ENCODE results near the gene BCAS4. TPM values are rescaled to one million over a fixed set of nuclear protein-coding genes. Genes with fewer than 3 reads are reported as not detected.

The BCAS4 gene
- total RNA-seq, 1 experiment from 2014 or later, result 29.9 TPM

GRCh38 chr20:50866036-50866685 lies 71.3 kb downstream of the BCAS4 start:
- no peaks in the 10 kb centered on the region for H3K27me3 Mint-ChIP-seq (ENCODE audit: insufficient read depth, unreplicated experiment)
- peaks cover 14% of the 10 kb centered on the region for H3K36me3 Mint-ChIP-seq (ENCODE audit: insufficient read depth, unreplicated experiment)
- intact Hi-C loops (cut with micrococcal nuclease; ENCODE audit: unreplicated experiment), result no loop called here
- no peak overlapping the region for H3K4me3 Mint-ChIP-seq (ENCODE audit: unreplicated experiment)
- ChIA-PET CTCF (interaction anchor here (0.7 kb wide), 1 partner anchor 64 kb away, joined by 3 read pairs; no protein-coding TSS in a partner anchor), POLR2A (no interaction called here)
- no peaks in the 10 kb centered on the region for H3K9me3 Mint-ChIP-seq (ENCODE audit: unreplicated experiment)
- H3K4me3 ChIP-seq (ENCODE audit: low read depth, low read length), result no peak overlapping the region
- H3K36me3 ChIP-seq (ENCODE audit: control insufficient read depth, insufficient read depth, low read length), result no peaks in the 10 kb centered on the region
- peaks cover 11% of the 10 kb centered on the region for H3K4me1 ChIP-seq
- no peaks in the 10 kb centered on the region for H3K9me3 ChIP-seq
- no peak for TF ChIP-seq CTCF (IDR thresholded peaks at IDR 0.05; ENCODE audit: insufficient read depth in 1 of 2, low read depth in 1 of 2, low read length in 1 of 2, severe bottlenecking in 1 of 2, unreplicated experiment in 1 of 2)
- no peak for DNase-seq
- H3K27ac Mint-ChIP-seq (ENCODE audit: unreplicated experiment), result no peak overlapping the region
- H3K4me1 Mint-ChIP-seq (ENCODE audit: low read depth, unreplicated experiment), result peaks cover 11% of the 10 kb centered on the region
- no TSS peak for BruUV-seq (replicated peaks)
- no peaks in the 10 kb centered on the region for H3K27me3 ChIP-seq (replicated peaks; ENCODE audit: control insufficient read depth, insufficient read depth, low read length)

GRCh38 chr20:50866831-50867230 lies 72.0 kb downstream of the BCAS4 start:
- intact Hi-C loops (cut with micrococcal nuclease; ENCODE audit: unreplicated experiment), result no loop called here
- POLR2A ChIA-PET, result no interaction called here
- no peak for DNase-seq
- Mint-ChIP-seq H3K36me3 (ENCODE audit: insufficient read depth, unreplicated experiment) (peaks cover 14% of the 10 kb centered on the region), H3K9me3 (ENCODE audit: unreplicated experiment) (no peaks in the 10 kb centered on the region), H3K4me1 (ENCODE audit: low read depth, unreplicated experiment) (peaks cover 11% of the 10 kb centered on the region), H3K27ac (ENCODE audit: unreplicated experiment) (no peak overlapping the region), H3K4me3 (ENCODE audit: unreplicated experiment) (no peak overlapping the region), H3K27me3 (ENCODE audit: insufficient read depth, unreplicated experiment) (no peaks in the 10 kb centered on the region)
- CTCF ChIA-PET, result interaction anchor here (0.5 to 0.6 kb wide), 2 partner anchors 55 to 76 kb away, joined by 5 to 6 read pairs; no protein-coding TSS in a partner anchor
- Histone ChIP-seq H3K36me3 (ENCODE audit: control insufficient read depth, insufficient read depth, low read length) (no peaks in the 10 kb centered on the region), H3K27me3 (replicated peaks; ENCODE audit: control insufficient read depth, insufficient read depth, low read length) (no peaks in the 10 kb centered on the region), H3K4me3 (ENCODE audit: low read depth, low read length) (no peak overlapping the region), H3K4me1 (peaks cover 11% of the 10 kb centered on the region), H3K9me3 (no peaks in the 10 kb centered on the region)
- no peak for TF ChIP-seq CTCF (IDR thresholded peaks at IDR 0.05; ENCODE audit: insufficient read depth in 1 of 2, low read depth in 1 of 2, low read length in 1 of 2, severe bottlenecking in 1 of 2, unreplicated experiment in 1 of 2)
- BruUV-seq (replicated peaks), result no TSS peak

GRCh38 chr20:50867805-50868204 lies 72.9 kb downstream of the BCAS4 start:
- DNase-seq, result no peak
- Mint-ChIP-seq H3K36me3 (ENCODE audit: insufficient read depth, unreplicated experiment) (peaks cover 14% of the 10 kb centered on the region), H3K27ac (ENCODE audit: unreplicated experiment) (no peak overlapping the region), H3K27me3 (ENCODE audit: insufficient read depth, unreplicated experiment) (no peaks in the 10 kb centered on the region), H3K4me1 (ENCODE audit: low read depth, unreplicated experiment) (peaks cover 11% of the 10 kb centered on the region), H3K4me3 (ENCODE audit: unreplicated experiment) (no peak overlapping the region), H3K9me3 (ENCODE audit: unreplicated experiment) (no peaks in the 10 kb centered on the region)
- Histone ChIP-seq H3K27me3 (replicated peaks; ENCODE audit: control insufficient read depth, insufficient read depth, low read length) (no peaks in the 10 kb centered on the region), H3K4me3 (ENCODE audit: low read depth, low read length) (no peak overlapping the region), H3K36me3 (ENCODE audit: control insufficient read depth, insufficient read depth, low read length) (no peaks in the 10 kb centered on the region), H3K9me3 (no peaks in the 10 kb centered on the region), H3K4me1 (peaks cover 11% of the 10 kb centered on the region)
- ChIA-PET CTCF (no interaction called here), POLR2A (interaction anchor here (0.7 kb wide), 1 partner anchor 64 kb away, joined by 3 read pairs; no protein-coding TSS in a partner anchor)
- intact Hi-C loops (cut with micrococcal nuclease; ENCODE audit: unreplicated experiment), result no loop called here
- no TSS peak for BruUV-seq (replicated peaks)
- TF ChIP-seq CTCF (IDR thresholded peaks at IDR 0.05; ENCODE audit: insufficient read depth in 1 of 2, low read depth in 1 of 2, low read length in 1 of 2, severe bottlenecking in 1 of 2, unreplicated experiment in 1 of 2), result no peak

Measured in Caco-2 (cell line).